H1 (cell line): ENCODE data around the gene SSU72. TPM values are rescaled to one million over a fixed set of nuclear protein-coding genes. Genes with fewer than 3 reads are reported as not detected.

ENCODE experiments used
- EZH2 ChIP-seq: fragments of 200-600 bp; sonication (generic); IDR thresholded peaks from 2 replicates; pipeline ENCODE4 v1.7.1; 2012; ENCODE audit warnings: low read depth, mild to moderate bottlenecking, moderate library complexity, low read length, inconsistent platforms; ENCODE audit not compliant: severe bottlenecking
- SRF ChIP-seq: IDR thresholded peaks from 2 replicates; pipeline ENCODE4 v1.6.1; 2011; ENCODE audit warnings: mild to moderate bottlenecking, low read depth, low read length, moderate library complexity
- YY1 ChIP-seq: IDR thresholded peaks from 2 replicates; pipeline ENCODE4 v1.6.1; 2011; ENCODE audit warnings: low read depth, mild to moderate bottlenecking, low read length
- polyA plus RNA-seq, 7 experiments: library from polyadenylated mRNA; depleted of rRNA in 3 of 7; stranded (reverse) in 5 of 7; unstranded in 2 of 7; fragments of >200 nt in 5 of 7; fragments of 200-250 nt in 2 of 7; gene quantifications; 1 replicate in 5 of 7; 2 replicates in 1 of 7; 4 replicates in 1 of 7; pipeline versions ENCODE4 v1.2.1 to v1.2.3, GENCODE V29; 2011 to 2013; ENCODE audit warnings: missing spikeins in 2 of 7, mixed read lengths in 2 of 7
- total RNA-seq: library from RNA; stranded (reverse); fragmentation: NEBNext Ultra II Directional; extraction: Animal tissue kit (Norgen Biotek cat#: 25700); gene quantifications from 2 replicates; pipeline ENCODE4 v1.2.1, GENCODE V29; 2021

The SSU72 gene
- total and polyA plus RNA-seq, 2 of the 8 experiments (the other 6 are each of a cell fraction or from before 2014, with no cell fraction given): 110 to 165 TPM

DNA sequence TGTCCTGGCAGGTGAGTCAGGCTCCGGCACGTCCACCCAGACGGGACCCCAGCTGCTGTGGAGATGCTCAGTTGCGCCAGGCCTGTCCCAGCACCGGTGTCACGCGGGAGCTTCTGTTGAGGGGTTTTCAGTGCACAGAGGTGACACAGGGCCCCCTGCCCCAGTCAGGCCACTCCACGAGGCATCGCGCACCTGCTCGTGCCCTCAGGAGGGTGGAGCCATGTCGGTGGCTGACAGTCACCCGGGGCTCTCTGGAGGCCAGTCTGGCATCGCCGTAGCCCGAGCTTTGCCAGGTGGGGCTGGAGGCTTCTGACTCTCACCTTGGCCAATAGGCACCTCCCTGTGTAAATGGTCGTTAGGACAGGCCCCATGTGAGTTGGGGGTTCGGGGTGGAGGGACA is 45.3 kb downstream of the SSU72 start (continued):
- TF ChIP-seq SRF (no peak), YY1 (no peak), EZH2 (no peak)
- TF ChIP-seq, all 59 proteins: peak for 0
